Measurements from ENCODE around the gene HIGD2A. TPM values are rescaled to one million over a fixed set of nuclear protein-coding genes. Genes with fewer than 3 reads are reported as not detected.

Gene HIGD2A
- total RNA-seq, 1 donor from 2014 or later: 102 TPM

GRCh38 chr5:176415952-176416924 is 27.7 kb downstream of the HIGD2A start, which contains the start of gene CLTB:
TSS of gene CLTB (minus strand) at chr5:176416539. CDS start at chr5:176416363, 176 bp downstream.
- H3K27me3 ChIP-seq (ENCODE audit: low read depth): no peaks in the 10 kb centered on the region
- DNase-seq (peak; percentile 94), ATAC-seq (peak; percentile 96 to 97)
- TF ChIP-seq CTCF (IDR thresholded peaks at IDR 0.05): peak; percentile 72
- H3K4me3 ChIP-seq: peak within 1 kb of the TSS; percentile 96
- peak within 1 kb of the TSS; percentile 96 for H3K27ac ChIP-seq
- no peaks in the 10 kb centered on the region for H3K9me3 ChIP-seq
- no peaks in the 10 kb centered on the region for H3K36me3 ChIP-seq
- H3K4me1 ChIP-seq: peaks cover 51% of the 10 kb centered on the region
- intact Hi-C loops (cut with DNase I): no loop called here

GRCh38 chr5:176416965-176417364 is 28.4 kb downstream of the HIGD2A start:
- H3K9me3 ChIP-seq: no peaks in the 10 kb centered on the region
- peak overlapping the region; percentile 96 for H3K4me3 ChIP-seq
- DNase-seq (no peak), ATAC-seq (no peak)
- no peak for TF ChIP-seq CTCF (IDR thresholded peaks at IDR 0.05)
- peaks cover 46% of the 10 kb centered on the region for H3K4me1 ChIP-seq
- no peaks in the 10 kb centered on the region for H3K36me3 ChIP-seq
- H3K27ac ChIP-seq: peak overlapping the region; percentile 96
- intact Hi-C loops (cut with DNase I): no loop called here
- H3K27me3 ChIP-seq (ENCODE audit: low read depth): no peaks in the 10 kb centered on the region

GRCh38 chr5:176418251-176418650 is 29.7 kb downstream of the HIGD2A start:
- Histone ChIP-seq H3K36me3 (no peaks in the 10 kb centered on the region), H3K4me3 (no peak overlapping the region), H3K27ac (no peak overlapping the region), H3K4me1 (peaks cover 33% of the 10 kb centered on the region), H3K9me3 (no peaks in the 10 kb centered on the region), H3K27me3 (ENCODE audit: low read depth) (no peaks in the 10 kb centered on the region)
- DNase-seq: no peak
- intact Hi-C loops (cut with DNase I): no loop called here
- no peak for ATAC-seq
- no peak for TF ChIP-seq CTCF (IDR thresholded peaks at IDR 0.05)

- Histone ChIP-seq H3K4me1 (peaks cover 15% of the 10 kb centered on the region), H3K27ac (no peak overlapping the region), H3K9me3 (no peaks in the 10 kb centered on the region), H3K36me3 (no peaks in the 10 kb centered on the region), H3K4me3 (no peak overlapping the region), H3K27me3 (ENCODE audit: low read depth) (no peaks in the 10 kb centered on the region)
- intact Hi-C loops (cut with DNase I): no loop called here
- DNase-seq (no peak), ATAC-seq (no peak)
- no peak for TF ChIP-seq CTCF (IDR thresholded peaks at IDR 0.05)
Measured at GRCh38 chr5:176420086-176420485, 31.5 kb downstream of the HIGD2A start.

GRCh38 chr5:176420972-176421544 is 32.5 kb downstream of the HIGD2A start:
- no peak for ATAC-seq
- Histone ChIP-seq H3K9me3 (no peaks in the 10 kb centered on the region), H3K27me3 (ENCODE audit: low read depth) (no peaks in the 10 kb centered on the region), H3K4me3 (no peak overlapping the region), H3K4me1 (peaks cover 7% of the 10 kb centered on the region), H3K27ac (no peak overlapping the region), H3K36me3 (no peaks in the 10 kb centered on the region)
- intact Hi-C loops (cut with DNase I): no loop called here
- no peak for TF ChIP-seq CTCF (IDR thresholded peaks at IDR 0.05)
- DNase-seq: no peak
